NCI-H2196 treated with DMSO at 0.1 percent for 48 hours (cell line): ENCODE data around the gene SIGLEC11.
"Not testable (repeated sequence)": the region's sequence is repeated elsewhere in the genome, so short reads cannot be mapped to it uniquely, and the experiment has no call there.

Source experiments
- DNase-seq: peaks from one replicate; lab custom pipeline; 2025; ENCODE audit not compliant: unreplicated experiment; lab: John Stamatoyannopoulos, UW

The SIGLEC11 gene

DNA sequence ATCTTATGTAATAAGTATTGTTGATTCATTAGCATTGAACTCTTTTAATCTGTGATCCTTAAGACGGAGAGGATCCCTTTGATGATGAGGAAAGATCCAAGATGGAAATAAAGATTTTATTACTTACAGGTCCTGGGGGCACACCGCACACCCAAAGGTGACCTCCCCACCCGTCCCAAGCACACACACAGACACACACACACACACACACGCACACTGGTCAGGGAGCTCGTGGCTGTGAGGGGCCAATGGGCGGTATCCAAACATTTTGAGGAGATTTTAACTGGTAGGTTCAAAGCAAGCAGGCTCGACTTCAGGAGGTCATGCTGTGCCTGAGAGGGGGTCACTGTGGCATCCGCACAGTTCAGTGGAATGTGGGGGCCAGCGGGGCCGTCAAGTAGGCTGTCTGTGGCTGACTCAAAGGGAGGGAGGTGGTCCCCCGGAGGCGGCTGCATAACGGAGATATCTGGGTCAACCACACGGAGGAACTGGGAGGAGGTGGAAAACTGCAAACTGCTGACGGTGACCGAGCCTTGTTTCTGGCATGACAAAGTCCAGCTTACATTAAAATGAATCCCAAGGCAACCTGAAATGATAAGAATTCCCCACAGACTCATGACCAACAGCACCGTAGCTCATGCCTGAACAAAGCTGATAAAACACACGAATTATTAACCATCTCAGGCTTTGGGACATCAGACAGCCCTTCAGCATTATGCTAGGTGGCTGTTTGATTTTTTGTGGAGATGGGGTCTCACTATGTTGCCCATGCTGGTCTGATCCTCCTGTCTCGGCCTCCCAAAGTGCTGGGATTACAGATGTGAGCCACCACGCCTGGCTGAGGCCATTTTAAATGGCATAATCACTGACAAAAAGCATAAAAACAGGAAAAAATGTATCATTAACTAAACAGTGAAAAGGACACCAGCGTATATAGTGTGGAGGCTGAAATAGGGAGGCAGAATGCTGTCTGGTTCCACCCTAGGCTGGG lies 20.9 kb upstream of the SIGLEC11 start:
- no peak for DNase-seq

DNA sequence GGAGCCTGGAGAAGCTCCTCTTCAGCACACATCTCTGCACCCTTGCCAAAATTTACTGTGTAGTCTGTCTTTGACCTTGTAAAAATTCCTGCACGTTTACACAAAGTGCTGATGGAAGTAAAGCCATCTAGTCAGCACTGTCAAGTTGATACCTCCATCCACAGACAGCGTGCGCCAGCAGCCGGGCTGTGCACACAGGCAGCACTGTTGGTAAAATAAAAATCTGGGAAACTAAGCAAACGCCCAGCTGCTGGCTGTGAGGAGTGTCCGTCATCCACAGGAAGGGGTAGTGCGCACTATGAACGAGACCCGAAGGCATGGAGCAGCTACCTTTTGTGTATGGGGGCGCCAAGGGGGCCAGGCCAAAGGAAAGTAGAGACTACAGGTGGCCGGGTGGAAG lies 17.4 kb upstream of the SIGLEC11 start:
- DNase-seq, result no peak

DNA sequence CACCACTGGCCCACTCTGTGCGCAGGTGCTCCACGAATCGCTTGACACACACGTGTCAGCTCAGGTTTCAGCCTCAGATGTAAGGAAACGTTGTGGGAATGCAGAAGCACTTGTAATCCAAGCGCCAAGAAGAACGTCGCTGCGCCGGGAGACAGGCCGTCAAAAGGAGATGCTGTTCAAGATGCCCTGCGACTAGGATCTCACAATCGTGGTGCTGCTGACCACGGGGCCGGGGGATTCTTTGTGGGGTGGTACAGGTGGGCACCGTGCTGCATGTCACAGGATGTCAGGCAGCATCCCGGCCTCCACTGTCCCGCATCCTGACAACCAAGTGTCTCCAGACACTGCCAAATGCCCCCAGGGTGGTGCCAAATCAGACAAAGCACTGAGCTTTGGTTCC lies 16.9 kb upstream of the SIGLEC11 start:
- DNase-seq, result no peak

DNA sequence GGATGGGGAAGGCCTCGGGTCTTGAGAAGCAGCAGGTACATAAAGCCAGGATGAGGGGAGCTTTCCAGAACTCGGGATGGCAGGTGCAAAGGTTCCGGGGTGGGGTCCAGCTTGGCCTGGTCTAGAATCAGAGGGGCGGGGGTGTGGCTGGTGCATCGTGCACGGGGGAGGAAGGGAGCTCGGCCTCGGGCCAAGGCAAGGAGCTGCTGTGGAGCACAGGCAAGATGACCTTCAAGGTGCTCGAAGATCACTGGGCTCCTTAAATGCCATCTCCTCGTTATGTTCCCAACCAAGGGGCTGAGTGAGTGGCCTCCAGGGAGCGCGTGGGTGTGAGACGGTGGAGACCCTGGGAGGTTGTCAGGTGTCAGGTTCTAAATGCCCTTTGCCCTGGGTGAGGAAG lies 16.1 kb upstream of the SIGLEC11 start:
- DNase-seq, result no peak

DNA sequence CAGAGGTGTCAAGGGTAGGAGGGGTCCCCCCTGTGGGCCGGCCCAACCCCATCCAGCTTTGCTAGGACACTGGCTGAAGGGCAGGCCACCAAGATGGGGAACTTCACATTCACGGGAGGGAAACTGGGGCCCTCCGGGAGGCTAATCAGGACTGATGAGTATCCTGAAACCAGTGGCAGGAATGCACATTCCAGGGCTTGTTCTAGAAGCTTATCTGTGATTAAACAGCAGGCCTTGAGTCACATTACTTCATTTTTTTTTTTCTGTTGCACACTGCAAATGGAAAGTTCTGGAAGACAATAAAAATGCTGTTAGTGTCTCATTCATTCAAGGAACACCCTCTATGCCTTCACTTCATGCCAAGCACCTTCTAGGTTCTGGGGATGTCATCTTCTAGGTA lies 15.5 kb upstream of the SIGLEC11 start:
- no peak for DNase-seq

DNA sequence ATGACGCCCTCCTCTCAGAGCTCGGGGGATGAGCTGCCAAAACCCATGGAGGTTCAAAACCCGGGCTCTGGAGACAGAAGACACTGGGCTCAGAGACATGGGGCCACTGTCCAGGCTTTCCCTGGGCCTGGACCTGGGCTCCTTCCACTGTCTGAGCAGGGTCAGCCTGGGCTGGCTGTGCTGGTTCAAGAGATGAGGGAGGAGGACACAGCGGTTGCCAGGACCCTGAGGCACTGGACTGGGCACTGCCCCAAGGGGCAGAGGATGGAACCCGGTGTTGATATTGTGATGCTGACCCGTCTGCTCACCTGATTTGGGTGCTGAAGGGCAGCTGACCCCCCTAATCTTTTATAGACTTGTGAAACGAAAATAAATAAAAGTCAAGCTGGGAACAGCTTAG lies 14.1 kb upstream of the SIGLEC11 start:
- DNase-seq, result no peak

DNA sequence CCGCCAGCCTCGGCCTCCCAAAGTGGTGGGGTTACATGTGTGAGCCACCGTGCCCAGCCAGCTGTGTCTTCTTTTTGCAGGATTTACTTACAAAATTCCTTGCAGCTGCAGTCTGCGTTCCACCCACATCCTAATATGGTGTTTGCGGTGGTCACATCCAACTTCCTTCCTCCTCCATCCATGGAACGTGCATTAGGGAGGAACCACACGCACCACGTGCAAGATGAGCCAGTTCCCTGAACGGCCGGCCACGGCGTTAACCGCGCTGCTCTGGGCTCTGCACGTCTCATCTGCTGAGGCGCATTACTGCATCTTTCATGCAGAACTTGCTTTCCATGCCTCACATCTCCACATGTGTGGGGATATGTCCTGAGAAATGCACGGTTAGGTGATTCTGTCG lies 13.0 kb upstream of the SIGLEC11 start:
- no peak for DNase-seq

DNA sequence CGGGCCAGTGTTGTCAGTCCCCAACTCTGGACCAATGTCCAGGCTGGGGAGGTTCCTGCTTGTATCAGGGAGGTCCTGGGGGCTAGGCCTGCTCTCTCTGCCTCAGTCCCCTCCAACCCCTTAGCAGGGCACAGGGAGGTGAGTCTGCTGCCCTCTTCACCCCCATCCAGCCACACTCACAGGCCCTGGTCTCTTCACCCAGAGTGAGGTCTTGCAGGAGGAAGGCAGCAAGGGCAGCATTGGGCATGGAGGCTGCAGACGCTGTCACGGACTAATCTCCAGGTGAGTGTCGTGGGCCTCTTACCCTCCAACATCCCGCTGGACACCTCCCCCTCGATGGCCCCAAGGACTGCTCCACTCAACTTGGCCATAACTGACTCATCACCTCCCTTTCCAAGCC lies 11.9 kb upstream of the SIGLEC11 start:
- DNase-seq, result no peak

DNA sequence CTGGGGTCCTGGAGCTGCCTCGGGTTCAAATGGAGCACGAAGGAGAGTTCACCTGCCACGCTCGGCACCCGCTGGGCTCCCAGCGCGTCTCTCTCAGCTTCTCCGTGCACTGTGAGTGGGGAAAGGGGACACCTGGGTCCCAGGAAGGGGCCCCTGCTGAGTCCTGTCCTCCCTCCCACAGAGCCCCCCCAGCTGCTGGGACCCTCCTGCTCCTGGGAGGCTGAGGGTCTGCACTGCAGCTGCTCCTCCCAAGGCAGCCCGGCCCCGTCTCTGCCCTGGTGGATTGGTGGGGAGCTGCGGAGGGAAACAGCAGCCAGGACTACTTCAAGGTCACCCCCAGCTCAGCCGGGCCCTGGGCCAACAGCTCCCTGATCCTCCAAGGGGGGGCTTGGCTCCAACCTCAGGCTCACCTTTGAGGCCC lies 11.0 kb upstream of the SIGLEC11 start:
- no peak for DNase-seq

DNA sequence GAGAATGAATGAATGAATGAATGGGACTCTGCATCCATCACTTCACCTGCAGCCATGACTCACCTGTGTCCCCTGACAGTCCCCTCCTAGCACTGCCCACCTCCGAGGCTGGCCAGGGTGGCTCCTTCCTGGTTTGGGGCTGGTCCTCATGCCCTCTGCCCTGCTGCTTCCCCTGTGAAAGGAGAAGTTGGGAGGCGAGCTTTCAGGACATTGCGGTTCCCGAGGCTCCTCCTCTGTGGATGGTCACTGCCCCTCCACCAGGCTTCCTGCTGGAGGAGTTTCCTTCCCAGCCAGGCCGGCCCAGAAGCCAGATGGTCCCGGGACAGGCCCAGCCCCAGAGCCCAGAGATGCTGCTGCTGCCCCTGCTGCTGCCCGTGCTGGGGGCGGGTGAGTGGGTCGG lies 8.4 kb upstream of the SIGLEC11 start:
- DNase-seq, result not testable (repeated sequence)

DNA sequence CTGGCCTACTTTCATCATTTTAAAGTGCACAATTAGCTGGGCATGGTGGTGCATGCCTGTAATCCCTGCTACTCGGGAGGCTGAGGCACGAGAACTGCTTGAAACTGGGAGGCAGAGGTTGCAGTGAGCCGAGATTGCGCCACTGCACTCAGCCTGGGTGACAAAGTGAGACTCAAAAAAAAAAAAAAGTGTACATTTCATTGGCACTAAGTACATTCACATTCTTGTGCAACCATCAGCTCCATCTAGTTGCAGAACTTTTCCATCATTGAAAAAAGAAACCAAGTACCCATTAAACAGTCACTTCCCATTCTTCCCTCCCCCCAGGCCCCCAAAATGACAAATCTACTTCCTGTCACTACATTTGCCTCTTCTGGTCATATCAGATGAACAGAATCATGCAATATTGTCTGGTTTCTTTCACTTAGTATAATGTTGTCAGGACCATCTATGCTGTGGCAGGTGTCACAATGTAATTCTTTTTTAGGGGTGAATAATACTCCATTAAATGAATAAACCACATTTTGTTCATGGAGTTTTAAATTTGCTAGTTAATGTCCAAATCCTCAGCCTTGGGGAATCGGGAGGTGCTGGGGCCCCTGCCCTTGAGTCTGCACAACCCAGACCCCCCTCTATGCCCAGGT lies 7.4 kb upstream of the SIGLEC11 start:
- no peak for DNase-seq

DNA sequence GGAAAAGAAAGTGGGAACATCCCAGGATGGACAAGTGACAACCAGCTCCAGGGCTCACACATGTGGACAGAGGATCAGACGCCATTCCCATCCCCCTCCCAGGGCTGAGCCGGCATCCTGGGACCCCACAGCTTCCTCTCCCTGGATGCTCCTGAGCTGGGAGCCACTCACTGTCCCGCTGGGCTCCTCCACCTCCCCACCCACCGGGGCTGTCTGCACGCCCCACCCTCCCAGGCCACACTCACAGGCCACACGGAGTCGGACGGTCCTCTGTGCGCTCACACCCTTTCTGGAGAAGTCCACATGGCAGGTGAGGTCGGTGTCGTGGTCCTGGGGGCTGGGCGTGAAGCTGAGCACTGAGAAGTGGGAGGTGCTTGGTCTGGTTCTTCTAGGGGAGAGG lies 1.1 kb downstream of the SIGLEC11 start:
- not testable (repeated sequence) for DNase-seq

DNA sequence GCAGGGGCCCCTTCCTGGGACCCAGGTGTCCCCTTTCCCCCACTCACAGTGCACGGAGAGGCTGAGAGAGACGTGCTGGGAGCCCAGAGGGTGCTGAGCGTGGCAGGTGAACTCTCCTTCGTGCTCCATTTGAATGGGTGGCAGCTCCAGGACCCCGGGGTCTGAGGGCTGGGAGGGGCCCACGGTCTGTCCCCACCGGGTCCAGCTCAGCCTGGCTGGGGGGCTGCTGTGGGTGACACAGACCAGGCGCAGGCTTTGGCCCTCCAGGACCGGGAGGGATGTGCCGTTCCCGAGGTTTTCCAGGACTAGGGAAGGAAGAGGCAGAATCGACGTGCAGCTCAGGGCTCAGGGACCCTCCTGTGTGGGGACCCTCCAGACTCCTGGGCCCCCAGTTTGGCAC lies 2.4 kb downstream of the SIGLEC11 start:
- DNase-seq, result not testable (repeated sequence)

DNA sequence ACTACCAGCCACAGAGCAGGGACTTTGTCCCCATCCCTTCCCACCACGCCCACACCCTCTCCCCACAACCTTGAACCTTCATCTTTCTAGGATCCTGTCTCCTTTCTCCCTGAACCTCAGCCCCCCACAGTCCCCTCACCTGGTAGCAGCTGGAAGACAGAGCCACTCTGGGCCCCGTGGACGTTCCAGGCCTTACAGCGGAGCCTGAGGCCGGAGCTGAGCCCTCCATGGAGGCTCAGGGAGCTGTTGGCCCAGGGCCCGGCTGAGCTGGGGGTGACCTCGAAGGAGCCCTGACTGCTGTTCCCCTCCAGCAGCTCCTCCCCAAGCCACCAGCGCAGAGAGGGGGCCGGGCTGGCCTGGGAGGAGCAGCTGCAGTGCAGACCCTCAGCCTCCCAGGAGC lies 2.8 kb downstream of the SIGLEC11 start:
- DNase-seq, result not testable (repeated sequence)

DNA sequence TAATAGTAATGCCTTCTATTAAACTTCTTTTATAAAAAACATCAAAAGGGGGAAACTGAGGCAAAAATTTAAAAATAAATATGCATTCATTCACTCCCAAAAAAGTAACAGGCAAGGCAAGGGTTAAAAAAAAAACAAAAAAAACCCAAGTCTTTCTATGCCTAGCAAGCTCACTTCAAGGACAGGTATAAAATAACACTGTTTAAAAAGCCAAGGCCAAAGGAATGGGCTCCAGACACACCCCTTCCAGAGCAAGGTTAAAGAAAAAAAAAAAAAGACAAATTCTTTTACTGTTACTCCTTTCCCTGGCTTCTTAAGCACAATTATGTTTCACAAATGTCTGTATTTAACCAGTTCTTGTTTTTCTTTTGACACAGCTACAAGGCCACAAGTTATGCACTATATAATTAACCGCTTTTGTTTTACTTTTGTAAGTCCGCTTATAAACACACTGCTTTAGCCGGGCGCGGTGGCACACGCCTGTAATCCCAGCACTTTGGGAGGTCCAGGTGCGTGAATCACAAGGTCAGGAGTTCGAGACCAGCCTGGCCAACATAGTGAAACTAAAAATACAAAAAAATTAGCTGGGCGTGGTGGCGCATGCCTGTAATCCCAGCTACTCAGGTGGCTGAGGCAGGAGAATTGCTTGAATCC lies 3.6 kb downstream of the SIGLEC11 start:
- no peak for DNase-seq

DNA sequence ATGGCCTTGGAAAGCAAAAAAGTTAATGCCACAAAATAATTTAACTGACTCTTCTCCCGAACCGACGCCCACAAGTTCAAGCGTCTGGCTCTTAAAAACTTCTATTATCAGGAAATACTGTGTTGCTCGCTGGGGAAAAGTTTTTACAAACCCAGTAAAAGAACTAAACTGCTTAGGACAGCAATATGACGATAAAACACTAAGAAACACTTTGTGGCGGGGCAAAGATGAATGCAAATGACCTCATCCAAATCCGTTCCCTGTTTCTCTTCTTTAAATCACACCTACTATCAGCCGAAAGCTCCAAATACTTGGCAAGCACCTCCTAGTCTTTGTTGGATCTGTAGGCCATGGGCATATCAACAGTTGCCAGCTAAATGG lies 4.9 kb downstream of the SIGLEC11 start:
- DNase-seq, result no peak

DNA sequence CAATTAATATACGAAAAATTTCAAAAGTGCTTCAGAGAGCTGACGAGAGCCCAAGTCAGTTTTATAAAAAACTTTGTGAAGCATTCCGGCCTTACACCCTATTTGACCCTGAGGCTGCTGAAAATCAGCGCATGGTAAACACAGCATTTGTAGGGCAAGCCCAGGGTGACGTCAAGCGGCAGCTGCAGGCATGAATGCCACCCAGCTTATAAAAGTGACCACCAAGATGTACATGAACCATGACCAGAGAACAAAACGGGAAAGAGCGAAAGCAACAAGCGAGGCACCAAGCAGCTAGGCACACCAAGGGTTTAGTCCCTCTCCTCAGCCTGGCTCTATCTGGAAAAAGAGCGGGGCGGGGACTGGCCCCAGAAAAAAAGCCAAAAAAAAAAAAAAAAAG lies 6.0 kb downstream of the SIGLEC11 start:
- no peak for DNase-seq

DNA sequence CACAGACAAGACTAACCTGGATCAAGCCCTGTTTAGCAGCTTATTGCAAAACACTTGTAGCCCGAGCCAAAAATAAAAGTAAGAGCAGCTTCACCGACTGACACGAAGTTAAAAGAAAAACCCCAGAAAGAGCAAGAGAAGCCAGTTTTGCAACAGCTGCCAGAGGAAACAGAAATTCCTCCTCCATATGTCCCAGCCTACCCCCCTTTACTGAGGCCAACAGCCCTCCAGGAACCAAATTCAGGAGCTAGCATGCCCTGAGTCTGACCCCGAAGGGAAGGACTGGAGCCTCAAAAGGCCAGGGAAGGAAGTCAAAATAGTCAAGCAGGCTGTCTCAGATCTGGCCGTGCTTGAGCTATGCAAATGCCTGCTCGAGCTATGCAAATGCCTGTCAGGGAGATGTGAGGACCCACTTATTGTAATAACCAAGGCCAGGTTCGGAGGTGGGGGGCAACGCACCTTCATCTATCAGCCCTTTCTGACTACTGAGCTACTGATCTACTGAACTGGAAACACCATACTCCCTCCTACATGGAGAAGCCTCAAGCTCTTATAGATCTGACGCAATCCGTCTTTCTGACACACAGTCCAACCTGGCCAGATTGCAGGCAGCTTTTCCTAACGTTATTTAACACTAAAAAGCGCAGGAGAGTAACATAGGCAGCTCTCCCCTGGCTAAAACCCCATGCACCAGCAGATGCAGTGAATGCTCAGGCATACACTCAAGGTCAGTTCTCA lies 6.7 kb downstream of the SIGLEC11 start:
- no peak for DNase-seq

DNA sequence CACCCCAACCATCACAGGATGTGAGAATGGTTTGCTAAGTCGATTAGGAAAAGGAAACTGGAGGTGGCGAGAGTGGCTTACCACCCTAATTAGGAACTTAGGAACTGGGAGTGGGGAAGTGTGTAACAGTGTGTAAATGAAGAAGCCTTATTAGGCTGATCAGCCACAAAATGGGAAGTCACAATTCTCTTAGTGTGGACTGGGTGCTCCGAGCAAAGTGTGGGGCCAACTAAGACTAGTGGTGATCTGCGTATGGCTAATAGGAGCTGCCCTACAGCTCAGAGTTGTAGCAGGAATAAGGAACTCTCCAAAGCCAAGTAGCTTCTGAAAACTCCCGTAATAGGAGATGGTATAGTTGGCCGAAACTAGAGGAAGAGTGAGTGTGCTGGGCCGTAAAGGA lies 7.6 kb downstream of the SIGLEC11 start:
- DNase-seq, result no peak

DNA sequence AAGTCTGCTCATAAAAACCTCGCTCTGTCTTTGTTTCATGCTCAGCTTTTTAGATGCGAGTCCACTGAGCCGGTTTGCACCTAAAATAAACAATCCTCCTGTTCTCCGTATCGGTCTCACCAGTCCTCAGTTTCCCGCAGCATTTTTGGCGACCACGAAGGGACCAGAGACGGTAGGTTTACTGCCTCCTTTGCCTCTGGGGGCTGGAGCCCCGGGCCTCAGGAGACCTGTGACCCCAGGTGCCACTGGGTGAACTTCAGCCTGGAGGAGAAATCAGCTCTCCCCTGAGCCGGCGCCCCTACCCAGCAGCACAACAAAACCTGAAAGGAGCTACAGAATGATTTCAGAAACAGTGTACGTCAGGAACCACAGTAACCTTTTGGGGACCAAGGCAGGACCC lies 8.1 kb downstream of the SIGLEC11 start:
- no peak for DNase-seq

DNA sequence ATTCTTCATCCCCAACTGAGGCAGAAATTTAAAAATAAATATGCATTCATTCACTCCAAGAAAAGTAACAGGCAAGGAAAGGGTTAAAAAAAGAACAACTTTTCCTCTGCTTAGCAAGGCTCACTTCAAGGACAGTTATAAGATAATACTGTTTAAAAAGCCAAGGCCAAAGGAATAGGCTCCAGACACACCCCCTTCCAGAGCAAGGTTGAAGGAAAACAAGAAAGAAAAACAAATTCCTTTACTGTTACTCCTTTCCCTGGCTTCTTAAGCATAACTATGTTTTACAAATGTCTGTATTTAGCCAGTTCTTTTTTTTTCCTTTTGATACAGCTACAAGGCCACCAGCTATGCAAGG lies 8.5 kb downstream of the SIGLEC11 start:
- DNase-seq, result no peak
